Activated CD4-positive, CD25-positive, alpha-beta regulatory T cell treated with anti-CD3 and anti-CD28 coated beads, Interleukin-2, amount 50 U/mL, for 24 hours (primary cell): Measurements from ENCODE around the gene EDA.

ENCODE experiments used
- ATAC-seq, 2 donors: fragments of 150-1000 bp; cut with Tn5 transposase; one replicate each; pipeline ENCODE4 v1.10.0; 2021; ENCODE audit warnings: mild to moderate bottlenecking in 1 of 2, moderate library complexity in 1 of 2

The EDA gene

GRCh38 chrX:70029863-70030262 is 413.9 kb downstream of the EDA start:
- no peak for ATAC-seq

GRCh38 chrX:70030301-70030767 is 414.4 kb downstream of the EDA start:
- peak in 1 of 2 donors; percentile 17 for ATAC-seq

GRCh38 chrX:70032792-70033191 is 416.9 kb downstream of the EDA start:
- ATAC-seq = no peak

- ATAC-seq = no peak
Observed at GRCh38 chrX:70033348-70034051, 417.6 kb downstream of the EDA start.

- no peak for ATAC-seq
Observed at GRCh38 chrX:70034646-70035045, 418.7 kb downstream of the EDA start.

GRCh38 chrX:70038515-70038914 is 422.6 kb downstream of the EDA start:
- no peak for ATAC-seq

- no peak for ATAC-seq
Observed at GRCh38 chrX:70038951-70039350, 423.0 kb downstream of the EDA start.

GRCh38 chrX:70039758-70040157 is 423.8 kb downstream of the EDA start:
- no peak for ATAC-seq

- ATAC-seq = no peak
Observed at GRCh38 chrX:70041993-70042392, 426.1 kb downstream of the EDA start.

GRCh38 chrX:70042399-70043371 is 426.8 kb downstream of the EDA start:
- ATAC-seq = no peak

- no peak for ATAC-seq
Observed at GRCh38 chrX:70043685-70044084, 427.8 kb downstream of the EDA start.

GRCh38 chrX:70044541-70045245 is 428.8 kb downstream of the EDA start:
- ATAC-seq = no peak

GRCh38 chrX:70046978-70047377 is 431.1 kb downstream of the EDA start:
- no peak for ATAC-seq

- no peak for ATAC-seq
Observed at GRCh38 chrX:70049406-70049805, 433.5 kb downstream of the EDA start.

- ATAC-seq = no peak
Observed at GRCh38 chrX:70049925-70050324, 434.0 kb downstream of the EDA start, which contains the start of gene AWAT2. AWAT2 (minus strand) TSS chrX:70049938; CDS start chrX:70049932, 6 bp downstream.

GRCh38 chrX:70052895-70053615 is 437.1 kb downstream of the EDA start:
- ATAC-seq = no peak

GRCh38 chrX:70054391-70054790 is 438.5 kb downstream of the EDA start:
- ATAC-seq = no peak

GRCh38 chrX:70062076-70062475 is 446.2 kb downstream of the EDA start, which contains the start of gene OTUD6A:
OTUD6A (plus strand) TSS chrX:70062457; CDS start chrX:70062525, 68 bp downstream.
- ATAC-seq = no peak

GRCh38 chrX:70062961-70063550 is 447.1 kb downstream of the EDA start:
- no peak for ATAC-seq

GRCh38 chrX:70066646-70067045 is 450.7 kb downstream of the EDA start:
- ATAC-seq = no peak

- no peak for ATAC-seq
Observed at GRCh38 chrX:70079297-70079696, 463.4 kb downstream of the EDA start.

GRCh38 chrX:70079870-70080269 is 464.0 kb downstream of the EDA start:
- no peak for ATAC-seq
